ENCODE data around the gene ADO.

The ADO gene

DNA sequence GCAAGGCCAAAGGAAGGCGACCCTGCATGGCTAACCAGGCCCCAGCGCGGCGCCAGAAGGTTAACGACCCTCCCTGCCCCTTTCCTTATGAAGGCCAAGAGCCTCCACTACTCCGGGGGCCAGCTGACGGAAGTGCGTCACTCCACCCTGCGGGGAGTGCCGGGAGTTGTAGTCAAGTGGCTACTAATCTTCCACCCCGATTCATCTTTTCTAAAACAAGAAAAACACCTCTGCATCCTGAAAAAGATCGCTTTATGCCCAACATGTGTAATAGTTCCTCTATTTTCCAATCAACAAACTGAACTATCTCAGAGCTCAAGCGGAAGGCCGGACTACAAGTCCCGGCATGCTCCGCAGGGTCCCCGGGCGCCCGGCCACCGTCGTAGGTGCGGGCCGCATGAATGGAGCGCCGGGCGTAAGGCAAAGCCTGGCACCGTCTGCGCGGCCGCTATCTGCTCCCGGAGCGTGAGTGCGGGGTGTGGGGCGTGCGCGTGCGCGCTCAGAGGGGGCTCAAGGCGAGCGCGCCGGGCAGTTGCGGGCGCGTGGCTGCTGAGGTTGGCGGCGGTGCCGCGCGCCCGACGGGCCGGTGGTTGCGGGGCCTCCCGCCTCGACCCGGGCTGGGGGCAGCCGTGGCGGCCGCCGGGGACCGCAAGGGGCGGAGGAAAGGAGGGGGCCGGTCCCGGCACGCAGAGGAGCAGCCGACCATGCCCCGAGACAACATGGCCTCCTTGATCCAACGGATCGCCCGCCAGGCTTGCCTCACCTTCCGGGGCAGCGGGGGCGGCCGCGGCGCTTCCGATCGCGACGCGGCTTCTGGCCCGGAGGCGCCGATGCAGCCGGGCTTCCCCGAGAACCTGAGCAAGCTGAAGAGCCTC lies at the start of gene ADO:
TSS of gene ADO (plus strand) at position 365 of the 875 bp plus-strand sequence. CDS start at position 705, 340 bp downstream.
- Mint-ChIP-seq H3K27me3 (ENCODE audit: low read depth, poor library complexity) (peaks cover 2% of the 10 kb centered on the region), H3K27ac (peak within 1 kb of the TSS; percentile 100), H3K36me3 (ENCODE audit: low read depth) (peaks cover 7% of the 10 kb centered on the region), H3K4me1 (peaks cover 45% of the 10 kb centered on the region), H3K9me3 (no peaks in the 10 kb centered on the region), H3K4me3 (peak within 1 kb of the TSS; percentile 95)
- peak; percentile 88 for DNase-seq
- TF ChIP-seq CTCF (IDR thresholded peaks at IDR 0.05), result no peak

- Mint-ChIP-seq H3K9me3 (no peaks in the 10 kb centered on the region), H3K27ac (no peak overlapping the region), H3K36me3 (ENCODE audit: low read depth) (no peaks in the 10 kb centered on the region), H3K27me3 (ENCODE audit: low read depth, poor library complexity) (peaks cover 7% of the 10 kb centered on the region), H3K4me1 (peaks cover 8% of the 10 kb centered on the region), H3K4me3 (no peak overlapping the region)
- no peak for DNase-seq
- no peak for TF ChIP-seq CTCF (IDR thresholded peaks at IDR 0.05)
Observed at GRCh38 chr10:62754963-62755362, 49.6 kb upstream of the ADO start.

DNA sequence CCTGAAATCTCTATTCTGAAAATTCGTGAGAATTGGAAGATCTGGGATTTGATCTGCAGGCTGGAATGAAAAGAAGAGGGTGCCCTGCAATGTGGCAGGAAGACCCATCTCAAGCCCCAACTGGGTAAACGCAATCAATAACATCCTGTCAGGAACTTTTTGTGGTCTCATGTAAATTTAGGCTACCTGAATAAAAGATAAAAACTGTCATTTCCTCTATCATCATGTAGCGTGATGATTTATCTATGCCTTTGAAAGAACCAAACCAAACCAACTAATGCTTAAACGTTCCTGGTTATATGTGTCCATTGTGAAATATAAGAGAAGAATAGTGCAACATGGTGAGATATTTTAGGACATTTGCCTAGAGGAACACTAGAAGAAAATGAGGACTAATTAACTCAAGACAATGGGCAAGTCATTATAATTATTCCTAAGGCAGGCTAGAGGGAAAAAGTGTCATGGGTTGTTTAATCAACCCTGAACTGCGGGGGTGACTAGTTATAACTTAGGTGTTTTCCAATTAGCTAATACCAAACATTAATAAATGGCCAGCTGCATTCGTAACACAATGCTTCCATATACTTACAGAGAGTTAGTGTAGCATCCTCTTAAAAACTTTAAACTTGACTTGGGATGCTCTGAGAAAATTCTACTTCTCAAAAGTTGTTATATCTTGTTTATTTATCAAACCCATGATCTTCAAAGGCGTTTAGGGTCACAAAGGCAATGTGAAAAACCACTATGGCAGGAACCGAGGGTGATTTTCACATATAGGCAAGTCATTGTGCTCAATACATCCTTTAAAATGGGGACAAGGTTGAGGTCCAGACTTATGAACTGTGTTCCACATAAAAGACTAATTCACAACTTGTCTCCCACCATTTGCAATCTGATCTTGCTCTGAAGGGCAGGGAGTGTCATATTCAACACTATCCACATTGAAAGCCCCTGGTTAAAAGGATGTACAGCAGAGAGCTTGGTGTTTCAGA lies 48.6 kb upstream of the ADO start:
- no peaks in the 10 kb centered on the region for H3K36me3 Mint-ChIP-seq (ENCODE audit: low read depth)
- peaks cover 7% of the 10 kb centered on the region for H3K27me3 Mint-ChIP-seq (ENCODE audit: low read depth, poor library complexity)
- peaks cover 18% of the 10 kb centered on the region for H3K4me1 Mint-ChIP-seq
- H3K4me3 Mint-ChIP-seq, result no peak overlapping the region
- no peak overlapping the region for H3K27ac Mint-ChIP-seq
- H3K9me3 Mint-ChIP-seq, result no peaks in the 10 kb centered on the region
- TF ChIP-seq CTCF (IDR thresholded peaks at IDR 0.05), result no peak
- DNase-seq, result no peak

DNA sequence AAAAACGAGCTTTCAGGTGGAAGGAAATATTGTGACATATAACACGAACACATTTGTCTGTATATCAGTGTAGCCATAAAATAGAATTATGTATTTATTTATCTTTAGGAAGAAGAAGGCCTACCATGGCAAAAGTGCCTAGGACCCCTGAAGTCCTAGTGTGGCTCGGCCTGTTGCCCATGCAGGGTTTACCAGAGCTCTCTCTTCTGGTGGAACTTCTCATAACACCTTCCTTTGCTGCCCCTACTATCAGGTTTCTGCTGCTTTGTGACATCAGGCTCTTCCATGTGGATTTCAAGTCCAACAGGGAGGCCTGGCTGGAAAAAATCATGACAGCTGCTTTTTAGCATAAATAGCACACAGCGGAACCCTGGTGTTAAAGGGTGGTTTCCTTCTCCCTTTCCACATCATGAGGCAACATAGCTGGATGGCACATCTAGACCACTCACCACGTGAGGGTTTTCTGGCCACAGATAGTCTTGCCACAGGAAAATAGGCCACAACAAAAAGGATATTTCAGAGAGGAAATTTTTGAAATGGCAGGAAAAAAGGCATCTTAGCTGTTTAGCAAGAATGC lies 44.8 kb upstream of the ADO start:
- Mint-ChIP-seq H3K36me3 (ENCODE audit: low read depth) (no peaks in the 10 kb centered on the region), H3K9me3 (no peaks in the 10 kb centered on the region), H3K27ac (peak overlapping the region; percentile 74), H3K4me3 (no peak overlapping the region), H3K27me3 (ENCODE audit: low read depth, poor library complexity) (peaks cover 7% of the 10 kb centered on the region), H3K4me1 (peaks cover 22% of the 10 kb centered on the region)
- DNase-seq, result no peak
- TF ChIP-seq CTCF (IDR thresholded peaks at IDR 0.05), result no peak

- DNase-seq, result no peak
- Mint-ChIP-seq H3K27me3 (ENCODE audit: low read depth, poor library complexity) (peaks cover 3% of the 10 kb centered on the region), H3K9me3 (no peaks in the 10 kb centered on the region), H3K4me3 (no peak overlapping the region), H3K36me3 (ENCODE audit: low read depth) (no peaks in the 10 kb centered on the region), H3K27ac (peak overlapping the region; percentile 74), H3K4me1 (peaks cover 22% of the 10 kb centered on the region)
- no peak for TF ChIP-seq CTCF (IDR thresholded peaks at IDR 0.05)
Observed at GRCh38 chr10:62760401-62760800, 44.1 kb upstream of the ADO start.

Data from nephron progenitor cell (in vitro differentiated cells).